GM19397 (cell line): Measurements from ENCODE around the gene ADAMTS6.
"Not testable (repeated sequence)": the region's sequence is repeated elsewhere in the genome, so short reads cannot be mapped to it uniquely, and the experiment has no call there.

Experiments
- ATAC-seq: cut with Tn5 transposase; IDR thresholded peaks from one replicate; pipeline ENCODE4 v1.9.1; 2021; ENCODE audit warnings: mild to moderate bottlenecking, moderate library complexity; ENCODE audit not compliant: unreplicated experiment

The ADAMTS6 gene, protein sequence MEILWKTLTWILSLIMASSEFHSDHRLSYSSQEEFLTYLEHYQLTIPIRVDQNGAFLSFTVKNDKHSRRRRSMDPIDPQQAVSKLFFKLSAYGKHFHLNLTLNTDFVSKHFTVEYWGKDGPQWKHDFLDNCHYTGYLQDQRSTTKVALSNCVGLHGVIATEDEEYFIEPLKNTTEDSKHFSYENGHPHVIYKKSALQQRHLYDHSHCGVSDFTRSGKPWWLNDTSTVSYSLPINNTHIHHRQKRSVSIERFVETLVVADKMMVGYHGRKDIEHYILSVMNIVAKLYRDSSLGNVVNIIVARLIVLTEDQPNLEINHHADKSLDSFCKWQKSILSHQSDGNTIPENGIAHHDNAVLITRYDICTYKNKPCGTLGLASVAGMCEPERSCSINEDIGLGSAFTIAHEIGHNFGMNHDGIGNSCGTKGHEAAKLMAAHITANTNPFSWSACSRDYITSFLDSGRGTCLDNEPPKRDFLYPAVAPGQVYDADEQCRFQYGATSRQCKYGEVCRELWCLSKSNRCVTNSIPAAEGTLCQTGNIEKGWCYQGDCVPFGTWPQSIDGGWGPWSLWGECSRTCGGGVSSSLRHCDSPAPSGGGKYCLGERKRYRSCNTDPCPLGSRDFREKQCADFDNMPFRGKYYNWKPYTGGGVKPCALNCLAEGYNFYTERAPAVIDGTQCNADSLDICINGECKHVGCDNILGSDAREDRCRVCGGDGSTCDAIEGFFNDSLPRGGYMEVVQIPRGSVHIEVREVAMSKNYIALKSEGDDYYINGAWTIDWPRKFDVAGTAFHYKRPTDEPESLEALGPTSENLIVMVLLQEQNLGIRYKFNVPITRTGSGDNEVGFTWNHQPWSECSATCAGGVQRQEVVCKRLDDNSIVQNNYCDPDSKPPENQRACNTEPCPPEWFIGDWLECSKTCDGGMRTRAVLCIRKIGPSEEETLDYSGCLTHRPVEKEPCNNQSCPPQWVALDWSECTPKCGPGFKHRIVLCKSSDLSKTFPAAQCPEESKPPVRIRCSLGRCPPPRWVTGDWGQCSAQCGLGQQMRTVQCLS (N-terminal part only)

GRCh38 chr5:65481635-65482295, at the start of gene ADAMTS6:
Gene ADAMTS6 (minus strand): TSS chr5:65481920. CDS start chr5:65473673, 8,247 bp downstream.
- peak; percentile 85 for ATAC-seq

DNA sequence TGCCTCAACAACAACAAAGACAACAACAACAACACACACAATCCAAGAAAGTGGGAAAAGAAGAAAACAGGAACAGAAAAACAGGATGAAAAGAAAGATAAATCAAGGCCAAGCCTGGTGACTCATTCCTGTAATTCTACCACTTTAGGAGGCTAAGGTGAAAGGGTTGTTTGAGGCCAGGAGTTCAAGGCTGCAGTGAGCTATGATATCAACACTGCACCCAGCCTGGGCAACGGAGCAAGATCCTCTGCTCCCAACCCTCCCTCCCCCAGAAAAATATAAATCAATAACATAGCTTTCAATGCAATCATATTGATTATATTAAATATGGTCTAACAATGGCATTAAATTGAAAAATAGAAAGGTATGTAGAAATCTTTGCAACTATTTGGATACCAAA, 49.2 kb upstream of the ADAMTS6 start:
- ATAC-seq = no peak

- no peak for ATAC-seq
These were observed 44.0 kb upstream of the ADAMTS6 start for GRCh38 chr5:65525726-65526125.

DNA sequence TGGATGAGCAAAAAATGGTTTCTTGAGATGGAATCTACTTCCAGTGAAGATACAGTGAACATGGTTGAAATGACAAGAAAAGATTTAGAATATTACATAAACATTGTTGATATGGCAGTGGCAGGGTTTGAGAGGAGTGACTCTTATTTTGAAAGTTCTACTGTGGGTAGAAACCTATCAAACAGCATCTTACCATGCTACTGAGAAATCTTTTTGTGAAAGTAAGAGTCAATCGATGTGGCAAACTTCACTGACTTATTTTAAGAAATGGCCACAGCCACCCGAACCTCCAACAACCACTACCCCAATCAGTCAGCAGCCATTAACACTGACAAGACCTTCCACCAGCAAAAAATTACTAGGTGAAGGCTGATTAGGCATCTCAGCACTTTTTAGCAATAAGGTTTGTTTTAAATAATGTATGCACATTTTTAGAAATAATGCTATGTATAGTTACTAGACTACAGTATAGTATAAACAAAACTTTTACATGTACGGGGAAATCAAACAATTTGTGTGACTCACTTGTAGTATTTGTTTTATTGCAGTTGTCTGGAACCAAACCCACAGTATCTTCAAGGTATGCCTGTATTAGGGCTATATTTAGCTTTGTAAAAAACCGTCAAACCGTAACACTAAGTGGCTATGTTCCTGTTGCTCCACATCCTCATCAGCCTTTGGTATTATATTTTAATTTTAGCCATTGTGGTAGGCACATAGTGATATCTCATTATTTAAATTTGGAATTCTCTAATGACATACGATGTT, 30.6 kb upstream of the ADAMTS6 start:
- ATAC-seq = no peak

- ATAC-seq = no peak
These were observed 27.3 kb upstream of the ADAMTS6 start for GRCh38 chr5:65508978-65509377.

DNA sequence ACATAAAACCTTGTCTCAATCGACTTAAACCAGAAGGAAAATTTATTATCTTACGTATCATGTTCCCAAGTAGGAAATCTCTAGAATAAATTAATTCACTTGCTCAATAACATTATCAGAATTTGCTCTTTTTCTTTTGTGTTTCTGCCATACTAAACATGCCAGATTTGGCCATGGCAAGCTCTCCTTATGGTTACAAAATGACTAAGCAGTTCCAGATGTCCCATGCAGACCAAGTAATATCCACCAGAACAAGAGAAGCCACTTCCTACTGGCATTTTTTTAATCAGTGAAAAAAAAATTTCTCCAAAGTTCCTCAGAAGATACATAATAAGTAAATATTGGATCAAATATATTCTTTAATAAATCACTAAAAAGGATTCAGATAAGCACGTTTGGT, 25.2 kb upstream of the ADAMTS6 start:
- no peak for ATAC-seq

- ATAC-seq = no peak
These were observed 7.4 kb upstream of the ADAMTS6 start for GRCh38 chr5:65489119-65489518.

DNA sequence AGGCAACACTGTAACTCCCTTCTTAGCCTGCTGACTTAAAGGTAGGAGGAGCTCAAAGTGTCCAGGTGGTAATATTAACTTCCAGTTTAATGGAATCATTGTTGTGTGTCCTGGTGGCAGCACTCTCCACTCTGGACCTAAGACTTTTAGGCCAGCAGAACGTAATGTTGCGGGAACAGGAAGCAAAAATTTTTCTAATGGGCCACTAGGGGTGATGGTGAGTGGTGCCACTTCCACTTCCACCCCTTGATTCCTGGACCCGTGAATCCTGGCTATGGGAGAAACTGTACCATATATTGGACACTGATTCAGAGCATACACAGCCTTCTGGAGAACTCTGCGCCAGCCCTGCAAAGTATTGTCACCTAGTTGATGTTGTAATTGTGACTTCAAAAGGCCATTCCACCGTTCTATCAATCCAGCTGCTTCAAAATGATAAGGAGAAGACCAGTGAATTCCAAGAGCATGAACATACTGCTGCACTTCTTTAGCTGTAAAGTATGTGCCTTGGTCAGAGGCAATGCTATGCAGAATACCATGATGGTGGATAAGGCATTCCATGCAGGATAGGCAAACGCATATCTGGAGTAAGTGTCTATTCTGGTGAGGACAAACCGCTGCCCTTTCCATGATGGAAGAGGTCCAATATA, 6.4 kb upstream of the ADAMTS6 start:
- ATAC-seq = not testable (repeated sequence)

- not testable (repeated sequence) for ATAC-seq
These were observed 5.1 kb upstream of the ADAMTS6 start for GRCh38 chr5:65486803-65487202.

DNA sequence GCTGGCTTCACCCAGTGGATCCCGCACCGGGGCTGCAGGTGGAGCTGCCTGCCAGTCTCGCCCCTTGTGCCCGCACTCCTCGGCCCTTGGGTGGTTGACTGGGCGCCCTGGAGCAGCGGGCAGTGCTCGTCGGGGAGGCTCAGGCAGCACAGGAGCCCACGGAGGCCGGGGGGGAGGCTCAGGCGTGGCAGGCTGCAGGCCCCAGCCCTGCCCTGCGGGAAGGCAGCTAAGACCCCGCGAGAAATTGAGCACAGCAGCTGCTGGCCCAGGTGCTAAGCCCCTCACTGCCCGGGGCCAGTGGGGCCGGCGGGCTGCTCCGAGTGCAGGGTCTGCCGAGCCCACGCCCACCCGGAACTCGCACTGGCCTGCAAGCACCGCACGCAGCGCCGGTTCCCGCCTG, 3.7 kb upstream of the ADAMTS6 start:
- ATAC-seq = no peak

DNA sequence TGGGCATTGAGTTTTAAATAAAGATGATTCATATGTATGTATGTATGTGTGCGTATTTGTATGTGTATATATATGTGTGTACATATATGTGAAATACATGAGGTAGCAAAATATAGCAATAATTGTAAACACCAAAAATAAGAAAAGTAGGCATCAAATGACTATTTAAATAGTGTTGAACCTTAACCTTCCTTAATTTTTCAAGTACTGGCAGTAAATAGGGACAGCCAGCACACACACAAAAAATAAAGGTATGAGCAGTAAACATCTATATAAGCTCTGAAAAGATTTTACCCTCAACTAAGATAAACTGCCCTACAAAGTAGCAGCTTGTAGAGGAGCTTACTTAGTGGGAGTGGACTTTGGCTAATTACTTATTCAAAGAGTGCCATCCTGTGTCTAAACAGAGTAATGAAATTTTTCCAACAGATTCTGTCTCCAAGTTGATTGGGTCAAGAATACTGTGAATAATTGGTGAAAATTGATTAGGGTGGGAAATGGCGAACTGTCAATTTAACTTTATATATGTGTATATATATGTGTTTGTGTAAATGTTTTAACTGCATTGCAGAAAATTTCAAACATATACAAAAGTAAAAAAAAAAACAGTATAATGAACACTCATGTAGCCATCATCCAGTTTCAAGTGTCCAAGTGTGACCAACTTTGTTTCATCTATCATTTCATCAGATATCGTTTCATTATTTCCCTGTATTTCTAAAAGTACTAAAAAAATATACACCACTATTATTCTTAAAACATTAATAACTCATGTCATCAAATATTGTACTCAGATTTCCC, 2.0 kb upstream of the ADAMTS6 start:
- no peak for ATAC-seq

DNA sequence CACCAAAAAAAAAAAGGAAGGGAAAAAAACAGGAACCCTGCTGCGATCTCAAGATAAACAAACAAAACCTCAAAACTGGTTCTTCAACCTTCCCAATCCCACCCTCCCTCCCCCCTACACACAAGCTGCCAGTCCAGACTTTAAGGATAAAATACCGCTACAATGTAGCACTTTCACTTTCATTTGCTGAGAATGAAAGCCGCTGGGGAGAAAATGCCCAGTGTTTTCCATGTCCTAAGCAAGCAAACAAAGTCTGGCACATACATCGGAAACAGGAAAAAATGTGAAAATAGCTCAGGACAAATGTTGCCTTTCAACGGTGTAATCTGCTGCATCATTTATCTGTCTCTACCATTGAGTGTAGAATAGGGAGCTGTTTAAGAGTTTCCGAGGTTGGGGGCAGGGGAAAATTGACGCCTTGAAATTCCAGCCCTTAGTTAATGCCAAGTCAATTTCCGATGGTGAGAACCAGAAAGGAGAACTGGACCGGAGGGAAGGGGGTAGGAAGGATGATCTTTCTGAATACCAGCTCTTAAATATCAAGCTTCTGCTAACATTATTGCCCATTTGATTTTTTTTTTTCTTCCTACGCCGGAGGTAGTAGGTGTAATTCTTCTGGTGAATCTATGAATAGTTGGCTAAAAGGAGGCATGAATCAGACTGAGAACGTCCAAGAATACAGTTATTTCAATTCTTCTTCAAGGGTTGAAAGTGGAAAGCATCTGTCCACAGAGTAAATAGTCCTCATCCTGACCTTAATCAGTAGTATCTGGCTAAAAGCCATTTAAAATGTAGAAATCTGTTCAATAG, 1.2 kb upstream of the ADAMTS6 start:
- ATAC-seq = no peak

GRCh38 chr5:65482296-65482735, 596 bp upstream of the ADAMTS6 start:
- ATAC-seq = no peak

- ATAC-seq = peak; percentile 19
These were observed 544 bp downstream of the ADAMTS6 start for GRCh38 chr5:65481171-65481581.

- ATAC-seq = peak; percentile 33
These were observed 1.3 kb downstream of the ADAMTS6 start for GRCh38 chr5:65480306-65480865.

GRCh38 chr5:65479527-65479926, 2.2 kb downstream of the ADAMTS6 start:
- ATAC-seq = no peak

- no peak for ATAC-seq
These were observed 3.4 kb downstream of the ADAMTS6 start for GRCh38 chr5:65478336-65478735.

- no peak for ATAC-seq
These were observed 5.8 kb downstream of the ADAMTS6 start for GRCh38 chr5:65475895-65476294.
